Nephron (organoid): ENCODE measurements around the gene TCF4.

ENCODE experiments used
- H3K27ac Mint-ChIP-seq, 3 experiments: 2 replicates each; pipeline ENCODE4 v1.8.0; 2020; ENCODE audit warnings: mixed read lengths in 3 of 3, mild to moderate bottlenecking in 2 of 3, moderate library complexity in 1 of 3
- H3K27me3 Mint-ChIP-seq: 2 replicates; pipeline ENCODE4 v1.8.0; 2021; ENCODE audit warnings: low read depth, mild to moderate bottlenecking, moderate library complexity, mixed read lengths
- H3K36me3 Mint-ChIP-seq: 2 replicates; pipeline ENCODE4 v1.8.0; 2020; ENCODE audit warnings: low read depth, mixed read lengths
- H3K4me1 Mint-ChIP-seq: 2 replicates; pipeline ENCODE4 v1.8.0; 2020; ENCODE audit warnings: mixed read lengths
- H3K4me3 Mint-ChIP-seq, 3 experiments: 2 replicates each; pipeline ENCODE4 v1.8.0; 2020; ENCODE audit warnings: mild to moderate bottlenecking in 3 of 3, mixed read lengths in 3 of 3, moderate library complexity in 2 of 3
- H3K9me3 Mint-ChIP-seq: 2 replicates; pipeline ENCODE4 v1.8.0; 2020; ENCODE audit warnings: mixed read lengths
- CTCF ChIP-seq, 3 experiments: fragments of 200-600 bp; sonication (generic); IDR thresholded peaks; one replicate each; pipeline ENCODE4 v1.5.0; 2021; ENCODE audit warnings: antibody characterized with exemption in 3 of 3; ENCODE audit not compliant: unreplicated experiment in 3 of 3

Gene TCF4

GRCh38 chr18:55541571-55541970, 46.4 kb downstream of the TCF4 start:
- H3K4me1 Mint-ChIP-seq, result peaks cover 16% of the 10 kb centered on the region
- H3K27me3 Mint-ChIP-seq, result no peaks in the 10 kb centered on the region
- no peak for TF ChIP-seq CTCF (IDR thresholded peaks at IDR 0.05; ENCODE audit: unreplicated experiment in 3 of 3)
- no peak overlapping the region for H3K27ac Mint-ChIP-seq
- no peaks in the 10 kb centered on the region for H3K9me3 Mint-ChIP-seq
- H3K4me3 Mint-ChIP-seq, result no peak overlapping the region
- peaks cover 26% of the 10 kb centered on the region for H3K36me3 Mint-ChIP-seq

- Mint-ChIP-seq H3K36me3 (peaks cover 31% of the 10 kb centered on the region), H3K9me3 (no peaks in the 10 kb centered on the region), H3K4me3 (no peak overlapping the region), H3K27ac (no peak overlapping the region), H3K27me3 (no peaks in the 10 kb centered on the region), H3K4me1 (peaks cover 23% of the 10 kb centered on the region)
- TF ChIP-seq CTCF (IDR thresholded peaks at IDR 0.05; ENCODE audit: unreplicated experiment in 3 of 3), result no peak
Observed at GRCh38 chr18:55539240-55539639, 48.8 kb downstream of the TCF4 start.

- Mint-ChIP-seq H3K4me3 (no peak overlapping the region), H3K4me1 (peaks cover 28% of the 10 kb centered on the region)
- no peak for TF ChIP-seq CTCF (IDR thresholded peaks at IDR 0.05; ENCODE audit: unreplicated experiment in 3 of 3)
Observed at GRCh38 chr18:55534996-55535395, 53.0 kb downstream of the TCF4 start.

GRCh38 chr18:55534547-55534946, 53.4 kb downstream of the TCF4 start:
- peaks cover 32% of the 10 kb centered on the region for H3K4me1 Mint-ChIP-seq
- H3K36me3 Mint-ChIP-seq, result peaks cover 15% of the 10 kb centered on the region
- TF ChIP-seq CTCF (IDR thresholded peaks at IDR 0.05; ENCODE audit: unreplicated experiment in 3 of 3), result no peak
- H3K4me3 Mint-ChIP-seq, result no peak overlapping the region
- peak overlapping the region in 1 of 3 experiments; percentile 37 for H3K27ac Mint-ChIP-seq
- H3K27me3 Mint-ChIP-seq, result no peaks in the 10 kb centered on the region
- H3K9me3 Mint-ChIP-seq, result no peaks in the 10 kb centered on the region

More at GRCh38 chr18:55534996-55535395, 53.0 kb downstream of the TCF4 start:
- peaks cover 20% of the 10 kb centered on the region for H3K36me3 Mint-ChIP-seq
- H3K27ac Mint-ChIP-seq, result peak overlapping the region in 1 of 3 experiments; percentile 37
- no peaks in the 10 kb centered on the region for H3K27me3 Mint-ChIP-seq
- no peaks in the 10 kb centered on the region for H3K9me3 Mint-ChIP-seq

- no peak for TF ChIP-seq CTCF (IDR thresholded peaks at IDR 0.05; ENCODE audit: unreplicated experiment in 3 of 3)
- Mint-ChIP-seq H3K27me3 (no peaks in the 10 kb centered on the region), H3K9me3 (no peaks in the 10 kb centered on the region), H3K36me3 (peaks cover 11% of the 10 kb centered on the region), H3K27ac (peak overlapping the region in 1 of 3 experiments; percentile 2), H3K4me3 (no peak overlapping the region), H3K4me1 (peaks cover 27% of the 10 kb centered on the region)
Observed at GRCh38 chr18:55530166-55530565, 57.8 kb downstream of the TCF4 start.

- H3K27ac Mint-ChIP-seq, result no peak overlapping the region
- H3K27me3 Mint-ChIP-seq, result no peaks in the 10 kb centered on the region
- H3K4me3 Mint-ChIP-seq, result no peak overlapping the region
- no peak for TF ChIP-seq CTCF (IDR thresholded peaks at IDR 0.05; ENCODE audit: unreplicated experiment in 3 of 3)
- H3K9me3 Mint-ChIP-seq, result no peaks in the 10 kb centered on the region
- H3K36me3 Mint-ChIP-seq, result peaks cover 11% of the 10 kb centered on the region
- peaks cover 26% of the 10 kb centered on the region for H3K4me1 Mint-ChIP-seq
Observed at GRCh38 chr18:55529581-55529980, 58.4 kb downstream of the TCF4 start.
